ENCODE results near the gene HSPA12B.

Gene HSPA12B

DNA sequence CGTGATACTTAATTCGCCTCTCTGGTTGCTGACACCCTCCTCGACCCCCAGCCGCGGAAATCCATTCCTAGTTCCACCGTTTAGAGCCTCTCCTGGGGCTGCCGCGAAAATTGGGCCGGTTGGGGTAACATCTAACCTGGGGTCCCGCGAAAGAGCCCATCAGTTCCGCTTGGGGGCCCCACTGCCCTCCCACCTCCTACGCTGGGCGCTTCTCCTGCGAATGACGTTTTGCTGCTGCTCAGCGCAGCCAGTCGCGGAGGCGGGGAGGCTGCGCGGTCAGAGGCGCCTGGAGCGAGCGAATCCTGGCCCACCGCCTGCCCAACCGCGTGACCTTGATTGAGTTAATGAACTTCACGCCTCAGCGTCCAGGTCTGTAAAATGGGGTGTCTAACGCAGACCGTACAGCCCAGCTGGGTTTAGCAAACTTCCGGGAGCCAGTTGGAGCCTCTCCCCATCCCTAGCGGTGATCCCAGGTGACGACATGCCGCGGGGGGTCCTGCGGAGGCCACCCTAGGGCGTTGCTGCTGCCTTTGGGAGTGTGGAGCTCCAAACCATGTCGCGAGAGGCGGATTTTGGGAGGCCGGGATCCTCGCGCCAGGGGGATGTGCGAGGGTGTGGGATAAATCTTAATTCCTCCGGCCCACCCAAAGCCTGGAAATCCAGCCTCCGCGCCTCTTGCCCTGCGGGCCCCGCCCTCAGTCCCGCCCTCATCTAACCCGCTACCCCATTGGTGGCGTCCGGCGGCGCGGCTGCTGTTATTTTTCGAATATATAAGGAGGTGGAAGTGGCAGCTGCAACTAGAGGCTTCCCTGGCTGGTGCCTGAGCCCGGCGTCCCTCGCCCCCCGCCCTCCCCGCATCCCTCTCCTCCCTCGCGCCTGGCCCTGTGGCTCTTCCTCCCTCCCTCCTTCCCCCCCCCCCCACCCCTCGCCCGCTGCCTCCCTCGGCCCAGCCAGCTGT lies 63.3 kb downstream of the HSPA12B start, which contains the start of gene CDC25B:
CDC25B (plus strand) TSS at position 800 of the 958 bp plus-strand sequence. CDS start 222 bp downstream, outside the sequence.
- peak within 1 kb of the TSS; percentile 96 for H3K9ac ChIP-seq (ENCODE audit: low read length)

DNA sequence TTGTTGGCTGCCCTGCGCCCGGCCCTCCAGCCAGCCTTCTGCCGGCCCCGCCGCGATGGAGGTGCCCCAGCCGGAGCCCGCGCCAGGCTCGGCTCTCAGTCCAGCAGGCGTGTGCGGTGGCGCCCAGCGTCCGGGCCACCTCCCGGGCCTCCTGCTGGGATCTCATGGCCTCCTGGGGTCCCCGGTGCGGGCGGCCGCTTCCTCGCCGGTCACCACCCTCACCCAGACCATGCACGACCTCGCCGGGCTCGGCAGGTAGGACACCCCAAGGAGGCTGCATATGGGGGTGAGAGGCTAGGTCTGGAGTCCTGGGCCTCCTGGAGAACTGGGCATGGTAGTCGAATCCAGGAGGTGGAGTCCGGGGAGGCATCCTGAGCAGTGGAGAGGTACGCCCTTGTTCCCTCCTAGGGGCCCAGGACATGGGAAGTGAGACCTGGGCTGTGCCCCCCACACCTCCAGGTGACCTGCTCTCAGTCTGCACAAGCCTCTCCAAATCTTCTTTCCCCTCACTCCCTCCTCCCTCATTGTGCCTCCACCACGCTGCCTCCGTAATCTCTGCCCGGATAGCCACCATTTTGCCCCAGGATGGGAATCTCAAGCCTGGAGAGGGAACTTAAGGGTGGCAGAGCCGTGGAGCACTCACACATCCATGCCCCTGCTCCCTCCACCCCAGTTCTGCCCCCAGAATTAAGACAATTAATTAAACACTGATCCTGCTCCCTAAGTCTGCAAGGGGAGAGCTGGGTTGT lies 64.2 kb downstream of the HSPA12B start:
- H3K9me3 ChIP-seq (ENCODE audit: low read length): no peaks in the 10 kb centered on the region
- peak overlapping the region; percentile 86 for H3K4me3 ChIP-seq (ENCODE audit: low read depth, low read length, poor library complexity, severe bottlenecking)
- no peaks in the 10 kb centered on the region for H4K20me1 ChIP-seq (ENCODE audit: insufficient read depth, low read length)
- H3K9me2 ChIP-seq (ENCODE audit: low read depth, low read length): no peaks in the 10 kb centered on the region
- H3F3A ChIP-seq (ENCODE audit: insufficient read depth, low read length): no peaks in the 10 kb centered on the region
- H3K4me1 ChIP-seq (ENCODE audit: insufficient read depth, low read length, severe bottlenecking): peaks cover 44% of the 10 kb centered on the region
- H3K36me3 ChIP-seq (ENCODE audit: insufficient read depth, low read length): peaks cover 18% of the 10 kb centered on the region
- 0 out of 2 replicates have a peak, but pooled peaks cover 6% of the 10 kb centered on the region for H3K79me2 ChIP-seq (ENCODE audit: insufficient read depth, low read length)
- no peak overlapping the region for H2AFZ ChIP-seq (ENCODE audit: low read length)
- TF ChIP-seq, protein P1, sequence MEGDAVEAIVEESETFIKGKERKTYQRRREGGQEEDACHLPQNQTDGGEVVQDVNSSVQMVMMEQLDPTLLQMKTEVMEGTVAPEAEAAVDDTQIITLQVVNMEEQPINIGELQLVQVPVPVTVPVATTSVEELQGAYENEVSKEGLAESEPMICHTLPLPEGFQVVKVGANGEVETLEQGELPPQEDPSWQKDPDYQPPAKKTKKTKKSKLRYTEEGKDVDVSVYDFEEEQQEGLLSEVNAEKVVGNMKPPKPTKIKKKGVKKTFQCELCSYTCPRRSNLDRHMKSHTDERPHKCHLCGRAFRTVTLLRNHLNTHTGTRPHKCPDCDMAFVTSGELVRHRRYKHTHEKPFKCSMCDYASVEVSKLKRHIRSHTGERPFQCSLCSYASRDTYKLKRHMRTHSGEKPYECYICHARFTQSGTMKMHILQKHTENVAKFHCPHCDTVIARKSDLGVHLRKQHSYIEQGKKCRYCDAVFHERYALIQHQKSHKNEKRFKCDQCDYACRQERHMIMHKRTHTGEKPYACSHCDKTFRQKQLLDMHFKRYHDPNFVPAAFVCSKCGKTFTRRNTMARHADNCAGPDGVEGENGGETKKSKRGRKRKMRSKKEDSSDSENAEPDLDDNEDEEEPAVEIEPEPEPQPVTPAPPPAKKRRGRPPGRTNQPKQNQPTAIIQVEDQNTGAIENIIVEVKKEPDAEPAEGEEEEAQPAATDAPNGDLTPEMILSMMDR (IDR thresholded peaks at IDR 0.05; ENCODE audit: low read length): no peak
- no peak for TF ChIP-seq EZH2 (IDR thresholded peaks at IDR 0.05; ENCODE audit: borderline replicate concordance, low read length)
- peak overlapping the region; percentile 95 for H3K27ac ChIP-seq (ENCODE audit: low read depth, low read length, poor library complexity, severe bottlenecking)
- H3K9ac ChIP-seq (ENCODE audit: low read length): peak overlapping the region; percentile 96
- H3K4me2 ChIP-seq (ENCODE audit: low read length): peak overlapping the region; percentile 95
- no peaks in the 10 kb centered on the region for H3K27me3 ChIP-seq (ENCODE audit: insufficient read depth, low read length)

More for the DNA sequence above, 63.3 kb downstream of the HSPA12B start, which contains the start of gene CDC25B:
- H3K79me2 ChIP-seq (ENCODE audit: insufficient read depth, low read length): 0 out of 2 replicates have a peak, but pooled peaks cover 6% of the 10 kb centered on the region
- H3K4me3 ChIP-seq (ENCODE audit: low read depth, low read length, poor library complexity, severe bottlenecking): peak within 1 kb of the TSS; percentile 86
- H4K20me1 ChIP-seq (ENCODE audit: insufficient read depth, low read length): no peaks in the 10 kb centered on the region
- H2AFZ ChIP-seq (ENCODE audit: low read length): peak within 1 kb of the TSS; percentile 77; the same call in 1 of the 2 replicates
- peak within 1 kb of the TSS; percentile 95 for H3K4me2 ChIP-seq (ENCODE audit: low read length)
- H3K9me3 ChIP-seq (ENCODE audit: low read length): no peaks in the 10 kb centered on the region
- no peak for TF ChIP-seq EZH2 (IDR thresholded peaks at IDR 0.05; ENCODE audit: borderline replicate concordance, low read length)
- TF ChIP-seq, protein P1 (IDR thresholded peaks at IDR 0.05; ENCODE audit: low read length): peak; percentile 30; the same call in 1 of the 2 replicates
- peaks cover 9% of the 10 kb centered on the region for H3K36me3 ChIP-seq (ENCODE audit: insufficient read depth, low read length)
- peak within 1 kb of the TSS; percentile 95 for H3K27ac ChIP-seq (ENCODE audit: low read depth, low read length, poor library complexity, severe bottlenecking)
- H3F3A ChIP-seq (ENCODE audit: insufficient read depth, low read length): no peaks in the 10 kb centered on the region
- H3K27me3 ChIP-seq (ENCODE audit: insufficient read depth, low read length): no peaks in the 10 kb centered on the region
- H3K4me1 ChIP-seq (ENCODE audit: insufficient read depth, low read length, severe bottlenecking): peaks cover 44% of the 10 kb centered on the region
- H3K9me2 ChIP-seq (ENCODE audit: low read depth, low read length): no peaks in the 10 kb centered on the region

DNA sequence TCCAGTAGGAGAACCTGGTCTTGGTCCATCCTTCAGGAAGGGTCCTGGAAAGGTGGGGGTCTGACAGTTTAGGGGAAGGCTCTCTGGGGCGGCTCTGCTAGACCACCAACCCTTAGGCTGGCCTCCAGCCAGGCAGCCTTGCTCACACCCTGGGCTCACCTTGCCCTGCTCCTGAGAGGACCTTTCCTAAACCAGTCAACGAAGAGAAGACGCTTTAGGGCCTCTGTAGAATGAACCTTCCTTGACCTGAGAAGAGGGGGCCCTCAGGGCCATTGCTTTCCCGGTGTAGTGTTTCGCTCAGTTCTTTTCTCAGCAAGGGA lies 64.7 kb downstream of the HSPA12B start:
- Histone ChIP-seq H3K4me1 (ENCODE audit: insufficient read depth, low read length, severe bottlenecking) (peaks cover 44% of the 10 kb centered on the region), H3F3A (ENCODE audit: insufficient read depth, low read length) (no peaks in the 10 kb centered on the region), H3K9me2 (ENCODE audit: low read depth, low read length) (no peaks in the 10 kb centered on the region), H2AFZ (ENCODE audit: low read length) (no peak overlapping the region), H3K79me2 (ENCODE audit: insufficient read depth, low read length) (0 out of 2 replicates have a peak, but pooled peaks cover 6% of the 10 kb centered on the region), H3K36me3 (ENCODE audit: insufficient read depth, low read length) (peaks cover 23% of the 10 kb centered on the region), H3K27me3 (ENCODE audit: insufficient read depth, low read length) (no peaks in the 10 kb centered on the region), H3K9me3 (ENCODE audit: low read length) (no peaks in the 10 kb centered on the region), H3K4me2 (ENCODE audit: low read length) (peak overlapping the region; percentile 95), H3K4me3 (ENCODE audit: low read depth, low read length, poor library complexity, severe bottlenecking) (peak overlapping the region; percentile 86), H3K9ac (ENCODE audit: low read length) (peak overlapping the region; percentile 96), H3K27ac (ENCODE audit: low read depth, low read length, poor library complexity, severe bottlenecking) (peak overlapping the region; percentile 95), H4K20me1 (ENCODE audit: insufficient read depth, low read length) (no peaks in the 10 kb centered on the region)
- TF ChIP-seq, protein P1 (IDR thresholded peaks at IDR 0.05; ENCODE audit: low read length): no peak
- no peak for TF ChIP-seq EZH2 (IDR thresholded peaks at IDR 0.05; ENCODE audit: borderline replicate concordance, low read length)
